DND-41 (cell line): ENCODE results near the gene BAAT.

Experiments used
- CTCF ChIP-seq: IDR thresholded peaks from 2 replicates; pipeline ENCODE4 v1.5.1; 2012; ENCODE audit warnings: borderline replicate concordance, low read length, moderate library complexity, mild to moderate bottlenecking; ENCODE audit not compliant: poor library complexity, severe bottlenecking; ENCODE audit errors: extremely low read depth
- EZH2 ChIP-seq: IDR thresholded peaks from 3 replicates; pipeline ENCODE4 v1.6.1; 2012; ENCODE audit warnings: borderline replicate concordance, low read depth, mild to moderate bottlenecking, moderate library complexity, low read length, inconsistent platforms; ENCODE audit not compliant: severe bottlenecking

GRCh38 chr9:101326035-101326434 lies 58.8 kb downstream of the BAAT start:
- no peak for TF ChIP-seq CTCF
- TF ChIP-seq EZH2 = no peak
